Adrenal gland (tissue), 12 donors: Measurements from ENCODE around the gene EHHADH. TPM values are rescaled to one million over a fixed set of nuclear protein-coding genes. Genes with fewer than 3 reads are reported as not detected.

Experiments
- DNase-seq, 7 donors: peaks; one replicate each; pipeline ENCODE4 v3.0.0-alpha.2; 2019 to 2020
- H3K27ac ChIP-seq, 5 donors: fragments of 200-600 bp; sonication (generic) in 4 of 5; 1 replicate in 3 of 5; 2 replicates in 2 of 5; pipeline versions ENCODE4 v1.5.1 to v1.8.0; 2016 to 2020; ENCODE audit warnings: mild to moderate bottlenecking in 1 of 5
- H3K27me3 ChIP-seq: fragments of 200-600 bp; 2 replicates; pipeline ENCODE4 v1.8.0; 2021
- H3K36me3 ChIP-seq, 2 donors: fragments of 200-600 bp; replicated peaks in 1 of 2; 1 replicate in 1 of 2; 2 replicates in 1 of 2; pipeline versions ENCODE4 v1.5.1 to v1.8.0; 2018 to 2022
- H3K4me1 ChIP-seq, 2 donors: fragments of 200-600 bp; replicated peaks in 1 of 2; 1 replicate in 1 of 2; 2 replicates in 1 of 2; pipeline versions ENCODE4 v1.5.1 to v1.8.0; 2018 to 2021
- H3K4me3 ChIP-seq, 4 donors: fragments of 200-600 bp; sonication (generic) in 3 of 4; one replicate each; pipeline ENCODE4 v1.5.1; 2016 to 2018
- H3K9me3 ChIP-seq, 3 donors: fragments of 200-600 bp; sonication (generic) in 1 of 3; replicated peaks in 1 of 3; 1 replicate in 2 of 3; 2 replicates in 1 of 3; pipeline versions ENCODE4 v1.5.1 to v1.8.0; 2016 to 2021
- CTCF ChIP-seq, 6 experiments: fragments of 450-650 bp in 4 of 6; fragments of 200-600 bp in 2 of 6; sonication (generic) in 1 of 6; IDR thresholded peaks; 1 replicate in 5 of 6; 2 replicates in 1 of 6; pipeline versions ENCODE4 v1.5.1 to v1.8.0; 2016 to 2021; ENCODE audit warnings: antibody characterized with exemption in 6 of 6, mild to moderate bottlenecking in 2 of 6, moderate library complexity in 1 of 6
- POLR2A ChIP-seq, 2 donors: fragments of 450-650 bp; IDR thresholded peaks; one replicate each; pipeline ENCODE4 v1.6.1; 2017; ENCODE audit warnings: antibody characterized with exemption in 2 of 2, mild to moderate bottlenecking in 2 of 2, moderate library complexity in 1 of 2
- WGBS, 4 donors: extraction: QIAGEN DNeasy Blood & Tissue Kit in 2 of 4; methylation state at CpG; one replicate each; pipeline versions ENCODE4 v1.1.5 to v1.1.7; 2013 to 2017; 5-methylcytosine and 5-hydroxymethylcytosine counted together
- intact Hi-C, 2 donors: fragments of 100-400 bp; cut with DNase I; formaldehyde crosslinking; loops; one replicate each; pipeline versions ENCODE4 v1.14.1 to v1.15.0; 2022 to 2023
- polyA plus RNA-seq, 3 donors: library from polyadenylated mRNA; stranded (reverse); fragments of 200-250 nt in 2 of 3; fragments of 350-450 nt in 1 of 3; fragmentation: Illumina TruSeq in 1 of 3; extraction: RNeasy Lipid Tissue Mini Kit (QIAGEN cat#74804) in 1 of 3; gene quantifications; one replicate each; pipeline ENCODE4 v1.2.3, GENCODE V29; 2013 to 2014
- total RNA-seq, 9 donors: library from RNA; depleted of rRNA in 4 of 9; stranded (reverse); fragments of >200 nt in 4 of 9; fragments of 120-200 nt in 1 of 9; fragmentation: NEBNext Ultra II Directional in 1 of 9; extraction: Animal tissue kit (Norgen Biotek cat#: 25700) in 1 of 9; gene quantifications; one replicate each; pipeline versions ENCODE4 v1.1.0 to v1.2.4, GENCODE V29; 2013 to 2023
- donor health status: healthy with polysubstance abuse.
- donor health status: Bipolar disorder and iron deficiency.
- donor health status: DM: yes; HTN: yes; CAD: no.
- donor health status: DM: no; HTN: no; CAD: no.
- donor health status: DM: no; HTN: no; CAD: no.
- donor health status: DM: yes; HTN: yes; CAD: no.

EHHADH gene
- total and polyA plus RNA-seq, 12 donors = 1.6 to 7.8 (median 5.9) TPM

DNA sequence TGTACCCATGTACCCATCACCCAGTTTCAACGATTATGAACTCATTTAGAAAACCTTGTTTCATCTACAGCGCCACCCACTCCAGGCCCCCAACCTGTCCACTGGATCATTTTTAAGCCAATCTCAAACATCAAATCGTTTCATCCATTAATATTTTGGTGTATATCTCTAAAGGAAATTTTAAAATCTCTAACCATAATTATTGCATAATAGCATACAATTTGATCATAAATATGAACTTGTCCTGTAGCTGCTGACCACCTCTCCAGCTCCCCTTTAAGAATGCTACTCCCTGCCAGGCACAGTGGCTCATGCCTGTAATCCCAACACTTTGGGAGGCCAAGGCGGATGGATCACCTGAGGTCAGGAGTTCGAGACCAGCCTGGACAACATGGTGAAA lies 98.2 kb downstream of the EHHADH start:
- TF ChIP-seq POLR2A (IDR thresholded peaks at IDR 0.05) (no peak), CTCF (IDR thresholded peaks at IDR 0.05) (no peak)
- no peak overlapping the region for H3K27ac ChIP-seq
- peaks cover 15% of the 10 kb centered on the region for H3K27me3 ChIP-seq
- no peaks in the 10 kb centered on the region for H3K36me3 ChIP-seq
- intact Hi-C loops = no loop called here
- peaks cover 0 to 8% of the 10 kb centered on the region in 2 donors for H3K4me1 ChIP-seq
- H3K4me3 ChIP-seq = no peak overlapping the region
- 88 to 96% (median 92%) methylated on average over 5 of the region's 5 CpGs for WGBS, 4 donors
- no peaks in the 10 kb centered on the region for H3K9me3 ChIP-seq
- DNase-seq = no peak

DNA sequence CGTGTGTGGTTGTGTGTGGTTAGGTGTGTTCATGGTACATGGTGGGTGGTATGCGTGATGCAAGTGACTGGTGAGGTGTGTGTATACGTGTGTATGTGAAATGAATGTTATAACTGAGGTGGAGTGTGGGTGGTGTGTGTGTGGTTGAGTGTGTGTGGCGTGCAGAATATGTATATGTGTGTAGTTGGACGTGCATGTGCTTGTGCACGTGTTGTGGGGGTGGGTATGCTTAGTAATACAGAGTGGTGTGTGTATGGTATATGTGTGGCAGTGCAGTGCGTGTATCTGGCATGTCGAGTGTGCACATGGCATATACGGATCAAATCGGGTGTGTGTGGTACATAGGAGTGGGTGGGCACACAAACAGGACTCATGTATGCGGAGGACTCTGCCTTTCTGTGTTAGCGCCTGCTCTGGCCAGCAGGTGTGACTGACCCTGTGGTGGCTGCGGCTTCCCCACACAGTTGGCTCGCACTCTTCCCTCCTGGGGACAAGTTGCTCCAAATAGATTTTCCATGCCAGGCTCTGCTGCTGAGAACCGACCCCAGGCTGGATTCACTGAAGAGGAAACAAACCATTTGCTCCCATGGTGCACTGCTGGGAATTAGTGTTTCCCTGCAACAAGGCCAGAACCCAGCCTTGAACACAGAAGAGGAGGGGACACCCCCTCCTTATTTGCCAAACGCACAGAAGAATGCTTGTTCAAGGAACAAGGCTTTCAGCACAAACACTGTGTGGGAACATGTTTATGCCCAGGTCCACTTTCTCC lies 99.8 kb downstream of the EHHADH start:
- intact Hi-C loops = no loop called here
- Histone ChIP-seq H3K36me3 (no peaks in the 10 kb centered on the region), H3K27ac (no peak overlapping the region), H3K27me3 (peaks cover 21% of the 10 kb centered on the region), H3K4me3 (no peak overlapping the region), H3K9me3 (no peaks in the 10 kb centered on the region), H3K4me1 (peaks cover 0 to 8% of the 10 kb centered on the region in 2 donors)
- WGBS, 4 donors = 74 to 83% (median 79%) methylated on average over 16 of the region's 16 CpGs
- TF ChIP-seq CTCF (IDR thresholded peaks at IDR 0.05) (no peak), POLR2A (IDR thresholded peaks at IDR 0.05) (no peak)
- no peak for DNase-seq

DNA sequence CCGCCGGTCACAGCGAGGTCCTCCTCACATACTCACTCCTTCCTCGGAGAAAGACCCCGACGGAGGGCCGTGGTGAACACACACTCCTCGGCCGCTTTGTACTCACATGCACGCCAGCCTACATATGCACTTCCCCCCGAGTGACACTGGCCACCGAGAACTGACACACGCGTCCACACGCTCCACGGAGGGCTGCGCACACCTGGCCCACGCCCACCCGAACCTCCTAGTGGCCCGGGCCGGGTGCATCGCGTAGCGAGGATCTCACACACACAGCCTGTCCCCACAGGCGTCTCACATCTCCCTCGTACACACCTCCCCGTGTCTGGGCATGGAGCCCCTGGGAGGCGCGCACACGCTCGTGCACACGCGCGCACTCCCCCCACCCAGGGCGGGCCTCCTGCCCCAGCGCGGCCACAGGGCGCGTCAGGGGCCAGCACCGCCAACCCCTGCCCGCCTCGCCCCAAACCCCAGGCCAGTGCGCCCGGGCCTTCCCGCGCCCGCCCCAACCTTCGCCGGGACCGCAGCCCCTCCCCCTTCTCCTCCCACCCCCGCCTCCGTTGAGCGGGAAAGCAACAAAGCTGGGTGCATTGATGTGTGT lies 100.6 kb downstream of the EHHADH start:
- no peak for TF ChIP-seq CTCF (IDR thresholded peaks at IDR 0.05)
- TF ChIP-seq POLR2A (IDR thresholded peaks at IDR 0.05) = no peak
- Histone ChIP-seq H3K9me3 (no peaks in the 10 kb centered on the region), H3K27me3 (peaks cover 28% of the 10 kb centered on the region), H3K4me1 (peaks cover 0 to 8% of the 10 kb centered on the region in 2 donors), H3K27ac (peak overlapping the region in 1 of 5 donors; percentile 74), H3K36me3 (no peaks in the 10 kb centered on the region), H3K4me3 (peak overlapping the region in 1 of 4 donors; percentile 66)
- 3 to 12% (median 6%) methylated on average over 18 to 53 of the region's 53 CpGs for WGBS, 4 donors
- peak in 2 of 7 donors; percentile 8 to 23 for DNase-seq
- intact Hi-C loops = no loop called here

- Histone ChIP-seq H3K27me3 (peaks cover 28% of the 10 kb centered on the region), H3K9me3 (no peaks in the 10 kb centered on the region), H3K4me1 (peaks cover 0 to 8% of the 10 kb centered on the region in 2 donors), H3K27ac (peak within 1 kb of the TSS in 3 of 5 donors; percentile 6 to 74 (median 74)), H3K4me3 (peak within 1 kb of the TSS in 3 of 4 donors; percentile 2 to 66 (median 20)), H3K36me3 (no peaks in the 10 kb centered on the region)
- 0 to 1% (median 0%) methylated on average over 5 to 111 of the region's 113 CpGs for WGBS, 4 donors
- peak; percentile 32 to 62 (median 38) for DNase-seq
- TF ChIP-seq POLR2A (IDR thresholded peaks at IDR 0.05) = no peak
- TF ChIP-seq CTCF (IDR thresholded peaks at IDR 0.05) = no peak
- intact Hi-C loops = no loop called here
Measured at GRCh38 chr3:185152410-185153170, 101.3 kb downstream of the EHHADH start, which contains the start of gene C3orf70. TSS of gene C3orf70 (minus strand) at chr3:185153060. CDS start at chr3:185152823, 237 bp downstream.
